Endothelial cell (in vitro differentiated cells): ENCODE measurements around the gene SLC15A2. TPM values are rescaled to one million over a fixed set of nuclear protein-coding genes. Genes with fewer than 3 reads are reported as not detected.

Source experiments
- DNase-seq: peaks from one replicate; pipeline ENCODE4 v3.0.0; 2021; ENCODE audit warnings: low spot score
- H3K27ac Mint-ChIP-seq: one replicate; pipeline ENCODE4 v1.8.0; 2021; ENCODE audit warnings: mixed read lengths, inconsistent platforms; ENCODE audit not compliant: unreplicated experiment
- H3K27me3 Mint-ChIP-seq: one replicate; pipeline ENCODE4 v1.8.0; 2021; ENCODE audit warnings: mild to moderate bottlenecking, moderate library complexity, mixed read lengths, inconsistent platforms; ENCODE audit not compliant: unreplicated experiment
- H3K36me3 Mint-ChIP-seq: one replicate; pipeline ENCODE4 v1.8.0; 2021; ENCODE audit warnings: mild to moderate bottlenecking, low read depth, mixed read lengths, inconsistent platforms; ENCODE audit not compliant: unreplicated experiment
- H3K4me1 Mint-ChIP-seq: one replicate; pipeline ENCODE4 v1.8.0; 2021; ENCODE audit warnings: mild to moderate bottlenecking, mixed read lengths, inconsistent platforms; ENCODE audit not compliant: unreplicated experiment
- H3K4me3 Mint-ChIP-seq: one replicate; pipeline ENCODE4 v1.8.0; 2021; ENCODE audit warnings: mild to moderate bottlenecking, mixed read lengths, inconsistent platforms; ENCODE audit not compliant: unreplicated experiment
- H3K9me3 Mint-ChIP-seq: one replicate; pipeline ENCODE4 v1.8.0; 2021; ENCODE audit warnings: mixed read lengths, inconsistent platforms; ENCODE audit not compliant: unreplicated experiment
- CTCF ChIP-seq: fragments of 200-600 bp; sonication (generic); IDR thresholded peaks from one replicate; pipeline ENCODE4 v1.5.0; 2021; ENCODE audit warnings: antibody characterized with exemption; ENCODE audit not compliant: unreplicated experiment
- total RNA-seq: library from RNA; stranded (reverse); fragmentation: NEBNext Ultra II Directional; extraction: Animal tissue kit (Norgen Biotek cat#: 25700); gene quantifications from one replicate; pipeline ENCODE4 v1.2.1, GENCODE V29; 2021; ENCODE audit not compliant: unreplicated experiment

The SLC15A2 gene
- total RNA-seq, 1 donor from 2014 or later: 4.9 TPM

- Mint-ChIP-seq H3K27me3 (no peaks in the 10 kb centered on the region), H3K4me3 (no peak overlapping the region), H3K27ac (no peak overlapping the region), H3K4me1 (peaks cover 18% of the 10 kb centered on the region), H3K36me3 (peaks cover 8% of the 10 kb centered on the region), H3K9me3 (no peaks in the 10 kb centered on the region)
- no peak for TF ChIP-seq CTCF
- DNase-seq: no peak
These were observed 3.1 kb downstream of the SLC15A2 start for GRCh38 chr3:121897296-121897695.

- Mint-ChIP-seq H3K27ac (no peak overlapping the region), H3K27me3 (peaks cover 4% of the 10 kb centered on the region), H3K9me3 (peaks cover 2% of the 10 kb centered on the region), H3K36me3 (peaks cover 3% of the 10 kb centered on the region), H3K4me1 (peaks cover 32% of the 10 kb centered on the region), H3K4me3 (no peak overlapping the region)
- TF ChIP-seq CTCF: no peak
- no peak for DNase-seq
These were observed 19.2 kb downstream of the SLC15A2 start for GRCh38 chr3:121913305-121913990.

DNA sequence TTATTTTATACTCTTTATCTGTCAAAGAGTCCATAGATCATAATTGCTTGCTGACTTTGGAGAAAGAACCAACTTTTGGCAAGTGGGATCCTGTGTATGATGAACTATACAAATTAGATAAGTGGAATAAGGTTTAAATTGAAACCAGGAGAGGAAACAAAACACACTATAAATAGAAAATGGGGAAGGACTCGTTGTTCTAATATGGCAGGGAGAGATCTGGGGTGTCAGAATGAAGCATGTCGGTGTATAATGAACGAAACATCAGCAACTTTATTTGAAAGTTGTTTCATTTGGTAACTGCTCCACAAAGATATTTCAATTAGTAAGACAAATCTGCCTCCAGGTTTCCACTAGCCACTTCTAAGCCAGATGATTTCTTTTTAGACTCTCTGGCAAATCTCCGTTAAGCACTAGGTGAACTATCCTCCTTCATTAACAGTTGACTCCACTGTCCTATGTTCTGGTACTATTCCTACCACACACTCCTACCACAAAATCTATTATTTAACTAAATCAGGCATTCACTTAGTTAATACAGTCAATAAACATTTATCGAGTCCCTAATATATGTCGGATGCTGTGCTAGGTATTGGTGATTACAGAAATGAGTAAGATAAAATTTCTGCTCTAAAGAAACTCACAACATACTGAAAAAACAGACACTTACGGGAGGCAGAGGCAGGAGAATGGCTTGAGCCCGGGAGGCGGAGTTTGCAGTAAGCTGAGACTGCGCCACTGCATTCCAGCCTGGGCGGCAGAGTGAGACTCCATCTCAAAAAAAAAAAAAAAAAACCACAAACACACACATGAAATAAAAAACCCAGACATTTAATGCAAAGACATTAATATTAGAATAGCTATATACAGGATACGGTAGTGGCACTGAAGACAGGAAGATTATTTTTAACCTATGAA is 20.1 kb downstream of the SLC15A2 start:
- Mint-ChIP-seq H3K36me3 (no peaks in the 10 kb centered on the region), H3K9me3 (no peaks in the 10 kb centered on the region), H3K27me3 (peaks cover 1% of the 10 kb centered on the region), H3K4me1 (peaks cover 30% of the 10 kb centered on the region), H3K27ac (no peak overlapping the region), H3K4me3 (no peak overlapping the region)
- DNase-seq: no peak
- no peak for TF ChIP-seq CTCF

DNA sequence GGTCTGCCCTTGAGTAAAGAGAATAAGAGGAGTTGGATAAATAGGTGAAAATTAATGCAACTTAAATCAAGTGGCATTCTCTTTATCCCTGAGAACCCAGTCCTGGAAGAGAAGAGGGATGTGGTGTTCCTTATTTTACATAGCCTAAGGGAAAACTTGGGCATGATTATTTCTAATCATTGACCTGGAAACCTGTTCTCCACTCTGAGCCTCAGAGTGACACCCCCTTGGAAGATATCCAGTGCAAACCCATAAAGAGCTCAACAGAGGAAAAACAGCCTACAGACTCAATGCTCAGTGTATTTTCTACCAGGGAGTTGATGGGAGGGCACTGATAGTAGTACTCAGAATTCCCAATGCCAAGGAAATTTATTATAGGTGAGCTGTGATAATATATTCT is 22.0 kb downstream of the SLC15A2 start:
- Mint-ChIP-seq H3K4me3 (no peak overlapping the region), H3K27ac (no peak overlapping the region), H3K9me3 (no peaks in the 10 kb centered on the region), H3K27me3 (peaks cover 1% of the 10 kb centered on the region), H3K36me3 (no peaks in the 10 kb centered on the region), H3K4me1 (peaks cover 19% of the 10 kb centered on the region)
- no peak for TF ChIP-seq CTCF
- no peak for DNase-seq
